Neural cell (in vitro differentiated cells): ENCODE measurements around the gene HLA-DPA1.

ENCODE experiments used
- CTCF ChIP-seq: fragments of 450-650 bp; IDR thresholded peaks from 2 replicates; pipeline ENCODE4 v1.5.1; 2014; ENCODE audit warnings: antibody characterized with exemption, mild to moderate bottlenecking, moderate library complexity; ENCODE audit not compliant: poor library complexity, severe bottlenecking
- EP300 ChIP-seq: fragments of 450-650 bp; conservative IDR thresholded peaks from 2 replicates; pipeline ENCODE4 v1.6.1; 2014; ENCODE audit warnings: antibody characterized with exemption, mild to moderate bottlenecking, moderate library complexity; ENCODE audit not compliant: poor library complexity, severe bottlenecking
- EZH2 ChIP-seq: fragments of 200-600, 300-800 bp; shearing (Covaris generic), sonication (generic); IDR thresholded peaks from 2 replicates; pipeline ENCODE4 v1.6.1; 2014; ENCODE audit warnings: antibody characterized with exemption, low read length, borderline replicate concordance, mild to moderate bottlenecking; ENCODE audit not compliant: insufficient read depth, poor library complexity, severe bottlenecking
- POLR2AphosphoS5 ChIP-seq: IDR thresholded peaks from 2 replicates; pipeline ENCODE4 v1.6.1; 2012
- RAD21 ChIP-seq: fragments of 450-650 bp; conservative IDR thresholded peaks from 2 replicates; pipeline ENCODE4 v1.6.1; 2014; ENCODE audit warnings: antibody characterized with exemption, mild to moderate bottlenecking, moderate library complexity
- TAF1 ChIP-seq: IDR thresholded peaks from 2 replicates; pipeline ENCODE4 v1.6.1; 2012; ENCODE audit warnings: low read depth

DNA sequence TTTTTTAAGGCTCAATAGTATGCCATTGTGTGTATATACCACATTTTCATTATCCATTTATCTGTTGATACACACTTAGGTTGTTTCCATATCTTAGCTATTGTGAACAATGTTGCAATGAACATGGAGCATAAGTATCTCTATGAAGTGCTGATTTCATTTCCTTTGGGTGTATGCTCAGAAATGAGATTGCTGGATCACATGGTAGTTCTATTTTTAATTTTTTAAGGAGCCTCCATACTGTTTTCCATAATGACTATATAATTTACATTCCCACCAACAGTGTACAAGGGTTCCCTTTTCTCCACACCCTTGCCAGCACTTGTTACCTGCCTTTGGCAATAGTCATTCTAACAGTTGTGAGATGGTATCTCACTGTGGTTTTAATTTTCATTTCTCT is 48.9 kb downstream of the HLA-DPA1 start:
- TF ChIP-seq CTCF, result no peak
- TF ChIP-seq EZH2, result no peak
- TF ChIP-seq RAD21, result no peak
- TF ChIP-seq POLR2AphosphoS5, result no peak
- no peak for TF ChIP-seq EP300
- TF ChIP-seq TAF1, result no peak
